HCT116 (cell line): Measurements from ENCODE around the gene HDAC1. TPM values are rescaled to one million over a fixed set of nuclear protein-coding genes. Genes with fewer than 3 reads are reported as not detected.

ENCODE experiments used
- ATAC-seq: fragments of 200-7000 bp; cut with Tn5 transposase; 2 replicates; pipeline ENCODE4 v1.9.1; 2020; ENCODE audit warnings: mild to moderate bottlenecking, moderate library complexity
- BruUV-seq: library from RNA; stranded (reverse); fragments of 400-500 nt; replicated peaks from 2 replicates; lab custom pipeline; 2021; lab: Mats Ljungman, UMichigan
- CTCF ChIA-PET: fragments of 300-600 bp; sonication (Branson Sonifier 250); formaldehyde crosslinking; loops from one replicate; lab custom pipeline; 2021; ENCODE audit warnings: antibody characterized with exemption; lab: Charles Lee
- POLR2A ChIA-PET: fragments of 300-600, 350-600 bp; sonication (Branson Sonifier 250); formaldehyde crosslinking; loops from one replicate; lab custom pipeline; 2021; ENCODE audit warnings: antibody characterized with exemption; lab: Charles Lee
- RAD21 ChIA-PET, 2 experiments: fragments of 300-600 bp; sonication (Branson Sonifier 250); formaldehyde crosslinking; loops; one replicate each; lab custom pipeline; 2023; ENCODE audit warnings: low total read pairs in 2 of 2; ENCODE audit not compliant: uncharacterized antibody in 2 of 2, unreplicated experiment in 2 of 2, low non-redundant PET in 1 of 2; lab: Charles Lee
- DNase-seq: peaks from one replicate; pipeline ENCODE4 v3.0.0-alpha.2; 2010; ENCODE audit warnings: low read depth, low spot score
- H2AFZ ChIP-seq: fragments of 200-600 bp; shearing (Covaris generic), sonication (generic); 2 replicates; pipeline ENCODE4 v1.6.1; 2017; ENCODE audit warnings: low read depth, mixed run types, mixed read lengths, antibody characterized with exemption, low read length; ENCODE audit not compliant: poor library complexity, severe bottlenecking
- H3K27ac ChIP-seq: 2 replicates; pipeline ENCODE4 v1.5.1; 2012; ENCODE audit warnings: low read depth, low read length
- H3K27me3 ChIP-seq: fragments of 200-600 bp; sonication (generic); 2 replicates; pipeline ENCODE4 v1.6.1; 2016; ENCODE audit warnings: mixed run types, low read length, mixed read lengths; ENCODE audit not compliant: insufficient read depth
- H3K36me3 ChIP-seq, 2 experiments: fragments of 200-500 bp in 1 of 2; fragments of 200-600 bp in 1 of 2; sonication (Bioruptor generic) in 1 of 2; sonication (generic) in 1 of 2; 2 replicates each; pipeline versions ENCODE4 v1.5.1 to v1.6.1; 2014 to 2016; ENCODE audit warnings: low read length in 2 of 2, inconsistent platforms in 1 of 2, mixed read lengths in 1 of 2, mixed run types in 1 of 2; ENCODE audit not compliant: insufficient read depth in 2 of 2, control insufficient read depth in 1 of 2
- H3K4me1 ChIP-seq, 2 experiments: fragments of 200-600 bp in 1 of 2; sonication (generic) in 1 of 2; 2 replicates each; pipeline versions ENCODE4 v1.5.1 to v1.6.1; 2012 to 2017; ENCODE audit warnings: low read length in 2 of 2, inconsistent platforms in 1 of 2, mild to moderate bottlenecking in 1 of 2, mixed read lengths in 1 of 2, mixed run types in 1 of 2, moderate library complexity in 1 of 2; ENCODE audit not compliant: insufficient read depth in 2 of 2, control insufficient read depth in 1 of 2
- H3K4me2 ChIP-seq: fragments of 200-600 bp; sonication (generic); 2 replicates; pipeline ENCODE4 v1.6.1; 2017; ENCODE audit warnings: mixed run types, low read length, mixed read lengths
- H3K4me3 ChIP-seq, 2 experiments: fragments of 200-600 bp in 1 of 2; sonication (generic) in 1 of 2; replicated peaks in 1 of 2; 2 replicates each; pipeline ENCODE4 v1.5.1; 2011 to 2016; ENCODE audit warnings: low read length in 2 of 2, control low read depth in 1 of 2, low read depth in 1 of 2, mild to moderate bottlenecking in 1 of 2, mixed read lengths in 1 of 2, mixed run types in 1 of 2
- H3K79me2 ChIP-seq: fragments of 200-600 bp; sonication (generic); 2 replicates; pipeline ENCODE4 v1.6.1; 2017; ENCODE audit warnings: mild to moderate bottlenecking, mixed run types, low read length, moderate library complexity, mixed read lengths; ENCODE audit not compliant: insufficient read depth
- H3K9ac ChIP-seq: fragments of 200-600 bp; sonication (generic); 2 replicates; pipeline ENCODE4 v1.6.1; 2016; ENCODE audit warnings: low read length, mixed read lengths
- H3K9me2 ChIP-seq: fragments of 200-600 bp; sonication (generic), shearing (Covaris generic); 2 replicates; pipeline ENCODE4 v1.6.1; 2017; ENCODE audit warnings: mixed run types, mild to moderate bottlenecking, moderate library complexity; ENCODE audit not compliant: insufficient read depth
- H3K9me3 ChIP-seq, 2 experiments: fragments of 200-500 bp in 1 of 2; fragments of 200-600 bp in 1 of 2; sonication (Bioruptor generic) in 1 of 2; sonication (generic) in 1 of 2; 2 replicates each; pipeline ENCODE4 v1.6.1; 2014 to 2017; ENCODE audit warnings: low read length in 2 of 2, mixed read lengths in 2 of 2, inconsistent platforms in 1 of 2, low read depth in 1 of 2, mild to moderate bottlenecking in 1 of 2, mixed run types in 1 of 2, moderate library complexity in 1 of 2; ENCODE audit not compliant: control insufficient read depth in 1 of 2, insufficient read depth in 1 of 2
- H4K20me1 ChIP-seq: fragments of 200-600 bp; sonication (generic), shearing (Covaris generic); 2 replicates; pipeline ENCODE4 v1.6.1; 2017; ENCODE audit warnings: mixed run types, mild to moderate bottlenecking, moderate library complexity; ENCODE audit not compliant: insufficient read depth
- ATF3 ChIP-seq: IDR thresholded peaks from 2 replicates; pipeline ENCODE4 v1.6.1; 2012
- CBX3 ChIP-seq: IDR thresholded peaks from 2 replicates; pipeline ENCODE4 v1.6.1; 2012; ENCODE audit warnings: low read depth
- CEBPB ChIP-seq: IDR thresholded peaks from 2 replicates; pipeline ENCODE4 v1.6.1; 2012; ENCODE audit warnings: low read depth
- CTCF ChIP-seq, 3 experiments: fragments of 200-600 bp in 1 of 3; sonication (generic) in 1 of 3; IDR thresholded peaks in 2 of 3; conservative IDR thresholded peaks in 1 of 3; 2 replicates each; pipeline ENCODE4 v1.5.1; 2012 to 2017; ENCODE audit warnings: low read depth in 2 of 3, low read length in 2 of 3, antibody characterized with exemption in 1 of 3, borderline replicate concordance in 1 of 3, control low read depth in 1 of 3, mild to moderate bottlenecking in 1 of 3, mixed read lengths in 1 of 3, mixed run types in 1 of 3, moderate library complexity in 1 of 3; ENCODE audit not compliant: insufficient read depth in 1 of 3
- EGR1 ChIP-seq: IDR thresholded peaks from 2 replicates; pipeline ENCODE4 v1.6.1; 2012; ENCODE audit warnings: low read depth
- EZH2 ChIP-seq: fragments of 200-600 bp; sonication (generic); IDR thresholded peaks from 2 replicates; pipeline ENCODE4 v1.6.1; 2017; ENCODE audit warnings: antibody characterized with exemption, mixed run types
- FOSL1 ChIP-seq: IDR thresholded peaks from 2 replicates; pipeline ENCODE4 v1.6.1; 2012; ENCODE audit warnings: low read depth
- POLR2A ChIP-seq: IDR thresholded peaks from 2 replicates; pipeline ENCODE4 v1.7.0; 2011; ENCODE audit warnings: borderline replicate concordance; ENCODE audit not compliant: insufficient read depth, insufficient read length; ENCODE audit errors: extremely low read depth
- RAD21 ChIP-seq: IDR thresholded peaks from 2 replicates; pipeline ENCODE4 v1.6.1; 2012; ENCODE audit warnings: low read depth, mild to moderate bottlenecking
- REST ChIP-seq: IDR thresholded peaks from 2 replicates; pipeline ENCODE4 v1.6.1; 2012; ENCODE audit warnings: low read depth
- SIN3A ChIP-seq: IDR thresholded peaks from 2 replicates; pipeline ENCODE4 v1.6.1; 2012; ENCODE audit warnings: low read depth
- SP1 ChIP-seq: IDR thresholded peaks from 2 replicates; pipeline ENCODE4 v1.6.1; 2012; ENCODE audit warnings: low read depth
- ZFX ChIP-seq: fragments of 450-650 bp; IDR thresholded peaks from 2 replicates; pipeline ENCODE4 v1.6.1; 2017
- ZNF274 ChIP-seq: fragments of 200-500 bp; sonication (Bioruptor generic); IDR thresholded peaks from 2 replicates; pipeline ENCODE4 v1.6.1; 2014; ENCODE audit warnings: mild to moderate bottlenecking, low read depth, low read length, inconsistent platforms
- intact Hi-C: fragments of 100-400 bp; cut with micrococcal nuclease; formaldehyde crosslinking; loops from 2 replicates; pipeline ENCODE4 v1.10.0; 2022
- total RNA-seq: library from RNA; stranded (reverse); gene quantifications from one replicate; pipeline ENCODE4 v1.2.1, GENCODE V29; 2021; ENCODE audit not compliant: unreplicated experiment
- TF ChIP-seq, protein P1 (sequence below): IDR thresholded peaks from 2 replicates; pipeline ENCODE4 v1.6.1; 2012

Gene HDAC1
- total RNA-seq, 1 experiment from 2014 or later = 232 TPM

GRCh38 chr1:32333251-32333963 lies 41.5 kb downstream of the HDAC1 start:
- Histone ChIP-seq H4K20me1 (no peaks in the 10 kb centered on the region), H3K4me2 (no peak overlapping the region), H3K27me3 (no peaks in the 10 kb centered on the region), H2AFZ (no peak overlapping the region)
- no peak for DNase-seq
- RAD21 ChIA-PET = no interaction called here
- TF ChIP-seq CEBPB (no peak), POLR2A (no peak), SP1 (no peak), EZH2 (no peak), ATF3 (no peak), ZFX (no peak), ZNF274 (no peak), CBX3 (no peak), RAD21 (no peak), EGR1 (no peak), SIN3A (no peak), CTCF (IDR thresholded peaks at IDR 0.05 in 2 of 3, conservative IDR thresholded peaks at IDR 0.05 in 1 of 3; ENCODE audit: borderline replicate concordance in 1 of 3, insufficient read depth in 1 of 3, low read depth in 2 of 3, low read length in 2 of 3) (no peak), FOSL1 (no peak), REST (no peak)
- TF ChIP-seq, protein P1, sequence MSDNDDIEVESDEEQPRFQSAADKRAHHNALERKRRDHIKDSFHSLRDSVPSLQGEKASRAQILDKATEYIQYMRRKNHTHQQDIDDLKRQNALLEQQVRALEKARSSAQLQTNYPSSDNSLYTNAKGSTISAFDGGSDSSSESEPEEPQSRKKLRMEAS = no peak
- TF ChIP-seq, all 23 proteins: peak for 0
- Histone ChIP-seq H3K27ac (peak overlapping the region; percentile 34; the same call in 1 of the 2 replicates), H3K9me2 (no peaks in the 10 kb centered on the region), H3K79me2 (peaks cover 24% of the 10 kb centered on the region), H3K4me3 (no peak overlapping the region), H3K9me3 (no peaks in the 10 kb centered on the region), H3K36me3 (peaks cover 13 to 42% of the 10 kb centered on the region in 2 experiments), H3K4me1 (peaks cover 22 to 60% of the 10 kb centered on the region in 2 experiments), H3K9ac (no peak overlapping the region)
- BruUV-seq = TSS peak; percentile 77
- CTCF ChIA-PET = no interaction called here
- intact Hi-C loops = no loop called here
- ATAC-seq = no peak
- POLR2A ChIA-PET = interaction anchor here (1.0 to 1.7 kb wide), 3 partner anchors 12 to 41 kb away, joined by 3 to 9 read pairs (median 3); partner anchors contain the start of gene HDAC1
